Nephron (organoid): ENCODE results near the gene OR2Y1.
"Not testable (repeated sequence)": the region's sequence is repeated elsewhere in the genome, so short reads cannot be mapped to it uniquely, and the experiment has no call there.

Source experiments
- H3K27ac Mint-ChIP-seq, 3 experiments: 2 replicates each; pipeline ENCODE4 v1.8.0; 2020; ENCODE audit warnings: mixed read lengths in 3 of 3, mild to moderate bottlenecking in 2 of 3, moderate library complexity in 1 of 3
- H3K27me3 Mint-ChIP-seq: 2 replicates; pipeline ENCODE4 v1.8.0; 2021; ENCODE audit warnings: low read depth, mild to moderate bottlenecking, moderate library complexity, mixed read lengths
- H3K36me3 Mint-ChIP-seq: 2 replicates; pipeline ENCODE4 v1.8.0; 2020; ENCODE audit warnings: low read depth, mixed read lengths
- H3K4me1 Mint-ChIP-seq: 2 replicates; pipeline ENCODE4 v1.8.0; 2020; ENCODE audit warnings: mixed read lengths
- H3K4me3 Mint-ChIP-seq, 3 experiments: 2 replicates each; pipeline ENCODE4 v1.8.0; 2020; ENCODE audit warnings: mild to moderate bottlenecking in 3 of 3, mixed read lengths in 3 of 3, moderate library complexity in 2 of 3
- H3K9me3 Mint-ChIP-seq: 2 replicates; pipeline ENCODE4 v1.8.0; 2020; ENCODE audit warnings: mixed read lengths
- TF ChIP-seq, protein P1 (sequence below), 3 experiments: fragments of 200-600 bp; sonication (generic); IDR thresholded peaks; one replicate each; pipeline ENCODE4 v1.5.0; 2021; ENCODE audit warnings: antibody characterized with exemption in 3 of 3; ENCODE audit not compliant: unreplicated experiment in 3 of 3

Gene OR2Y1

DNA sequence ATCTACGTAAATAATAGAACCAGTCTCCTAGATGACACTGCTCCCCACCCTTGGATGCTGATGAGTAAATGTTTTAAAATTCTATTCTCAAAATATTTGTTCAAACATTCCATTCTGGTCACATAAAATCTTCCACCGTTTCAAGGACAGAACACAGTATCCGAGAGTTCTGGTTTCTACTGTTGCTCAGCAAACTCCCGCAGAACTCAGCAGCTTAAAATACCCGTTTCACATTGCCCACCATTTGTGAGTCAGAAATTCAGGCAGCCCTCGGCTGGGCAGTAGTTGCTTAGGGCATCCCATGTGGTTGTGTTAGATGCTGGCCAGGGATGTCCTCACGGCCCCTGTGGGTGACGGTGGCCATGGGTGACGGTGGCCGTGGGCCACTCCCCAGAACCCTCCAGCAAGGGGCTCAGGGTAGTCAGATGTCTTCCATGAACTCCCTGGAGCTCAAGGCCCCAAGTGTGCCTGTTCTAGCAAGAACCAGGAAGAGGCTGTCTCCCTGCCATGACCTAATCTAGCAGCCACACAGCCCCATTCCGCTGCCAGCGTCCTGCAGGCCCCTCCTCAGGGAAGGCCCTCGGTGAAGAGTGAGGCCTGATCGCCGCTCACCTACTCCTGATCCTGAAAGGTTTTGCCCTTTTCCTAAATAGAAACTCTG is 45.4 kb upstream of the OR2Y1 start:
- H3K4me3 Mint-ChIP-seq: peak overlapping the region in 2 of 3 experiments; percentile 7 to 66
- H3K36me3 Mint-ChIP-seq: peaks cover 7% of the 10 kb centered on the region
- peaks cover 54% of the 10 kb centered on the region for H3K4me1 Mint-ChIP-seq
- peak overlapping the region; percentile 94 to 96 (median 96) for H3K27ac Mint-ChIP-seq
- TF ChIP-seq, protein P1, sequence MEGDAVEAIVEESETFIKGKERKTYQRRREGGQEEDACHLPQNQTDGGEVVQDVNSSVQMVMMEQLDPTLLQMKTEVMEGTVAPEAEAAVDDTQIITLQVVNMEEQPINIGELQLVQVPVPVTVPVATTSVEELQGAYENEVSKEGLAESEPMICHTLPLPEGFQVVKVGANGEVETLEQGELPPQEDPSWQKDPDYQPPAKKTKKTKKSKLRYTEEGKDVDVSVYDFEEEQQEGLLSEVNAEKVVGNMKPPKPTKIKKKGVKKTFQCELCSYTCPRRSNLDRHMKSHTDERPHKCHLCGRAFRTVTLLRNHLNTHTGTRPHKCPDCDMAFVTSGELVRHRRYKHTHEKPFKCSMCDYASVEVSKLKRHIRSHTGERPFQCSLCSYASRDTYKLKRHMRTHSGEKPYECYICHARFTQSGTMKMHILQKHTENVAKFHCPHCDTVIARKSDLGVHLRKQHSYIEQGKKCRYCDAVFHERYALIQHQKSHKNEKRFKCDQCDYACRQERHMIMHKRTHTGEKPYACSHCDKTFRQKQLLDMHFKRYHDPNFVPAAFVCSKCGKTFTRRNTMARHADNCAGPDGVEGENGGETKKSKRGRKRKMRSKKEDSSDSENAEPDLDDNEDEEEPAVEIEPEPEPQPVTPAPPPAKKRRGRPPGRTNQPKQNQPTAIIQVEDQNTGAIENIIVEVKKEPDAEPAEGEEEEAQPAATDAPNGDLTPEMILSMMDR (IDR thresholded peaks at IDR 0.05; ENCODE audit: unreplicated experiment in 3 of 3): no peak
- no peaks in the 10 kb centered on the region for H3K9me3 Mint-ChIP-seq
- H3K27me3 Mint-ChIP-seq: no peaks in the 10 kb centered on the region

DNA sequence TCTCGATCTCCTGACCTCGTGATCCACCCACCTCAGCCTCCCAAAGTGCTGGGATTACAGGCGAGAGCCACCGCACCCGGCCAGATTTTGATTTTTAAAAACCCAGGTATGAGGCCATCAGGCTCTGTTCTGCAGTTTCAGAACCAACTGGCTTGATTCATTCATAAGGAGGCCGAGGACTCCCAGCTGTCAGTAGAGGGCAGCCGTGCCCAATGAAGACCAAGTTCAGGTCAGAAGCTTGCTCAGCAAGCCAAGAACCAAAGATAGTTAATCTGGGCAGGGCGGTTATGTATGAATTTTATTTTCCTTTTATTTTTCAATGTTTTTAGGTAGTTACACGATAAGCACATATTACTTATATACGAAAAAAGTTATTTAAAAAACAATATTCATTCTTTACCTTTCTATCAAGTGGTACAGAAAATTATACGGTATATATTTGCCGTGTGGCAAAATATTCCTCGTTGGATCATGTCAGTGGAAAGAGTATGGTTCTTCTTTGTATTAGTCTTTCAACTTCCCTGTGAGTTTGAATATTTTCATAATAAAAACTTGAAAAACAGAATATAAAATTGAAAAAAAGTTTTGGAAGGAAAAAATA is 44.7 kb upstream of the OR2Y1 start:
- H3K36me3 Mint-ChIP-seq: peaks cover under 1% of the 10 kb centered on the region
- H3K4me1 Mint-ChIP-seq: peaks cover 54% of the 10 kb centered on the region
- no peaks in the 10 kb centered on the region for H3K9me3 Mint-ChIP-seq
- H3K27ac Mint-ChIP-seq: peak overlapping the region; percentile 46 to 96 (median 71)
- TF ChIP-seq, protein P1 (IDR thresholded peaks at IDR 0.05; ENCODE audit: unreplicated experiment in 3 of 3): peak; percentile 70 to 84 (median 73)
- H3K4me3 Mint-ChIP-seq: peak overlapping the region in 1 of 3 experiments; percentile 19
- no peaks in the 10 kb centered on the region for H3K27me3 Mint-ChIP-seq

DNA sequence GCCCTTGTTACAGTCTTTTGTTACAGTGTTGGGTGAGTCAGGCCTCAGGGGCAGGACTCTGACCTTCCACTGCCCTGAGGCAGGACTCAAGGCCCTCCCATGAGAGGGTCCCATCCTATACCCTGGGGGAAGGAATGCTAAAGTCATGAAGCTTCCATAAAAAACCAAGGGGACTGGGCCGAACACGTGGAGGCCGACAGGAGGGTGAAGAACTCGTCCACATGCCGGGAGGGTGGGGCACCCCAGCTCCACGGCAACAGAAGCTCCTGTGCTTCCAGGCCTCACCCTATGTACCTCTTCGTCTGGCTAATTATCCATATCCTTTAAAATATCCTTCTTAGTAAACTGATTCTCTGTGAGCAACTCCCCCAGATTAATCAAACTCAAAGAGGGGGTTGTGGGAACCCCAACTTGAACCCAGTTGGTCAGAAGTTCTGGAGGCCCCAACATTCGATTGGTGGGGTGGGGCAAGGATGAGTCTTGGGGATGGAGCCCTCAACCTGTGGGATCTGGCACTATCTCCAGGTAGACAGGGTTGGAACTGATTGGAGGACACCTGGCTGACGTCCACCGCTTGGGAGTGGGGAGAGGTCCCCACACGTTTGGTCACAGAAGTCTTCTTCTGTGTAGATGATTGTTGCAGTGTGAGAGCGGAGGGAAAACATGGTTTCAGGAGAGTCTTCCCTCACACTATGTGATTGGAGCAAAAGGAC is 43.6 kb upstream of the OR2Y1 start:
- Mint-ChIP-seq H3K27ac (peak overlapping the region in 1 of 3 experiments; percentile 96), H3K4me3 (no peak overlapping the region), H3K36me3 (no peaks in the 10 kb centered on the region), H3K27me3 (peaks cover 5% of the 10 kb centered on the region), H3K9me3 (no peaks in the 10 kb centered on the region), H3K4me1 (peaks cover 54% of the 10 kb centered on the region)
- TF ChIP-seq, protein P1 (IDR thresholded peaks at IDR 0.05; ENCODE audit: unreplicated experiment in 3 of 3): no peak

DNA sequence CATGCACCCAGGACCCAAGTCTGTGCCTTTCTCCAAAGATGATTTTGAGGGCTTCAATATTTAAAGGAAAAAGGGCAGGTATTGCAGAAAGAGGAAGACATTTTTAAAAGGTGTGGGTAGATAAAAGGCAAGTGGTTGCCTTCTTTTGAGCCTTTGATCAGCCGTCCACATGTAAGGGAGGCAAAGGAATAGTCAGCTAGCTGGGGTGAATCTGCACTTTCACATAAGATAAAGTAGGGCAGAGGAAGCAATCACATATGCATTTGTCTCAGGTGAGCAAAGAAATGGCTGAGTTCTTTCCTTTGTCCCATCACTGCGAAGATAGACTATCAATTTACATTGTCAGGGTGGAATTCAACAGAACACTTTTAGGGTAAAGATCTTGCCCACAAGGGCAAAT is 42.9 kb upstream of the OR2Y1 start:
- TF ChIP-seq, protein P1 (IDR thresholded peaks at IDR 0.05; ENCODE audit: unreplicated experiment in 3 of 3): no peak
- peaks cover 5% of the 10 kb centered on the region for H3K27me3 Mint-ChIP-seq
- H3K36me3 Mint-ChIP-seq: no peaks in the 10 kb centered on the region
- peaks cover 46% of the 10 kb centered on the region for H3K4me1 Mint-ChIP-seq
- no peak overlapping the region for H3K27ac Mint-ChIP-seq
- no peak overlapping the region for H3K4me3 Mint-ChIP-seq
- H3K9me3 Mint-ChIP-seq: no peaks in the 10 kb centered on the region

DNA sequence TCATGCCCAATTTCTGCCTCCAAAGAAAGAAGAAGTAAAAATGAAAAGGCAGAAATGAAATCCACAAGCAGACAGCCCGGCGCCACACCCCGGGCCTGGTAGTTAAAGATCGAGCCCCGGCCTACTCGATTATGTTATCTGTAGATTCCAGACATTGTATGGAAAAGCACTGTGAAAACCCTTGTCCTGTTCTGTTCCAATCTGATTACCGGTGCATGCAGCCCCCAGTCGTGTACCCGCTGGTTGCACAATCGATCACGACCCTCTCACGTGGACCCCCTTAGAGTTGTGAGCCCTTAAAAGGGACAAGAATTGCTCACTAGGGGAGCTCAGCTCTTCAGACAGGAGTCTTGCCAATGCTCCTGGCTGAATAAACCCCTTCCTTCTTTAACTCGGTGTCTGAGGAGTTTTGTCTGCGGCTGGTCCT is 42.1 kb upstream of the OR2Y1 start:
- H3K4me1 Mint-ChIP-seq: peaks cover 38% of the 10 kb centered on the region
- not testable (repeated sequence) for H3K4me3 Mint-ChIP-seq, H3K9me3 Mint-ChIP-seq, H3K36me3 Mint-ChIP-seq, H3K27me3 Mint-ChIP-seq, H3K27ac Mint-ChIP-seq

DNA sequence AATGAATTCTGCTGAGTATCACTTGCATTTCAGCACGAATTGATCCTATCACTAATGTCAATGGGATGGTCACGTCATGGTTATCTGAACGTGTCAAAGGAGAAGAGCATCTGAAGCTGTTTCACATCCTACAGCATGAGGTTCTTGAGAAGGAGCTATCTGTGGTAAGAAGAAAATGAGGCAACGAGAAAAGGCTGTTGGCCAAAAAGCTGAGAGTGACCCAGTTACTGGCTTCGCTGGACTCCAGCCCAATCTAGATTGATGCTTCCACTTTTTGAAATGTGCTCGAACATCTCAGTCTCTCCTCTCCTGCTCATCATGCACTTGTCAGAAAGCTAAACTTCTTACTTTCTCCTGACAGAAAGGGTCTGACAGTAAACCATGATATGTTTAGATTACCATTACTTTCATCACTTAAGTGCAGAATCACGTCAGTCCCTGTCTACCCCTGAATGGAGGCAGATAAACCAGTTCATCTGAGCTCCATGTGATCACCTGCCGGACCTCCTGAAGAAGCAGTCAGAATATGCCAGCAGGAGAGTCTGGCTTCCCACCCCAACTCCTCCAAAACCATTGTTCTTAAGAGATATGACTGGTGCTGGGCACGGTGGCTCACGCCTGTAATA is 40.2 kb upstream of the OR2Y1 start:
- Mint-ChIP-seq H3K4me3 (no peak overlapping the region), H3K27ac (no peak overlapping the region), H3K4me1 (peaks cover 20% of the 10 kb centered on the region), H3K27me3 (peaks cover 9% of the 10 kb centered on the region), H3K36me3 (no peaks in the 10 kb centered on the region), H3K9me3 (peaks cover 2% of the 10 kb centered on the region)
- TF ChIP-seq, protein P1 (IDR thresholded peaks at IDR 0.05; ENCODE audit: unreplicated experiment in 3 of 3): no peak
